ENCODE results near the gene PKD1.

The PKD1 gene

DNA sequence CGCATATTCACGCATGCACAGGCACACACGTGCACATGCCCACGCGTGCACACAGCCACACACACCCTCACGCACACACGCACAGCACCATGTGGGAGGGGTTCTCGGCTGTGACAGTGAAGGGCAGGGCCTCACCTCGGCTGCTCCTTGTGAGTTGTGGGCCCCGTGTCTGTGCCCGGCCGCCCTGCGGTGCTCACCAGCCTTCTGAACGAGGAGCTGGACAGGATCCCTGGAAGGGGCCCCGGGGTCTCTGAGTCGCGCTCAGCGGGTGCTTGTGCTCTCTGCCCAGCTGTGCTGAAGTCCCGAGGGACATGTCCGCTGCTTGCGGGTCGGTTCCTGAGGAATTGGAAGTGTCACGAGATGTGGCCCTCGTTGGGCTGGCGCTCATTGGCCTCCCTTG is 71.8 kb downstream of the PKD1 start:
- DNase-seq, result no peak
- intact Hi-C loops (cut with DNase I; ENCODE audit: low total_unique reads), result no loop called here
- Histone ChIP-seq H3K4me1 (no peaks in the 10 kb centered on the region), H3K4me3 (no peak overlapping the region), H3K9me3 (no peaks in the 10 kb centered on the region), H3K36me3 (peaks cover 56 to 97% (median 77%) of the 10 kb centered on the region in 3 donors), H3K27me3 (no peaks in the 10 kb centered on the region), H3K27ac (no peak overlapping the region)
- no peak for TF ChIP-seq CTCF (IDR thresholded peaks at IDR 0.05)

- no peaks in the 10 kb centered on the region for H3K27me3 ChIP-seq
- DNase-seq, result no peak
- no peak overlapping the region for H3K27ac ChIP-seq
- no peak for TF ChIP-seq CTCF (IDR thresholded peaks at IDR 0.05)
- no peaks in the 10 kb centered on the region for H3K9me3 ChIP-seq
- H3K36me3 ChIP-seq, result peaks cover 50 to 97% (median 75%) of the 10 kb centered on the region in 3 donors
- no peaks in the 10 kb centered on the region for H3K4me1 ChIP-seq
- intact Hi-C loops (cut with DNase I; ENCODE audit: low total_unique reads), result no loop called here
- no peak overlapping the region for H3K4me3 ChIP-seq
Measured at GRCh38 chr16:2062801-2063200, 72.9 kb downstream of the PKD1 start.

DNA sequence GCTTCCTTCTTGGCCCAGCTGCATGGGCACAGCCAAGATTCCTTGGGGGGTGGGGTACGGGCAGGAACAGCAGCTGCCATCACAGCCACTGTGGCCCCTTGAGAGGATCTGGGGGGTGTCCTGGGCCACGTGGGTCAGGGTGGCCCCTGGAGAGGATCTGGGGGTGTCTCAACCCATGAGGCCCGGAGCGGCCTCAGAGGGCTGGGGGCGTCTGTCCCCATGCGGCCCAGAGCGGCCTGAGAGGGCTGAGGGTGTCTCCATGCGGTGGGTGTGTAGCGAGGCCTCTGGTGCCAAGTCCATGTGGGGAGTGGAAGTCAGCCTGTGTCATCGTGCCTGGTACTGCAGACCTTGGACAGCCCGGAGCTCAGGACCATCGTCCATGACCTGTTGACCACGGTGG is 74.2 kb downstream of the PKD1 start:
- peaks cover 47 to 97% (median 78%) of the 10 kb centered on the region in 3 donors for H3K36me3 ChIP-seq
- no peaks in the 10 kb centered on the region for H3K4me1 ChIP-seq
- DNase-seq, result no peak
- no peaks in the 10 kb centered on the region for H3K9me3 ChIP-seq
- no peak for TF ChIP-seq CTCF (IDR thresholded peaks at IDR 0.05)
- H3K27me3 ChIP-seq, result no peaks in the 10 kb centered on the region
- no peak overlapping the region for H3K4me3 ChIP-seq
- intact Hi-C loops (cut with DNase I; ENCODE audit: low total_unique reads), result no loop called here
- no peak overlapping the region for H3K27ac ChIP-seq

DNA sequence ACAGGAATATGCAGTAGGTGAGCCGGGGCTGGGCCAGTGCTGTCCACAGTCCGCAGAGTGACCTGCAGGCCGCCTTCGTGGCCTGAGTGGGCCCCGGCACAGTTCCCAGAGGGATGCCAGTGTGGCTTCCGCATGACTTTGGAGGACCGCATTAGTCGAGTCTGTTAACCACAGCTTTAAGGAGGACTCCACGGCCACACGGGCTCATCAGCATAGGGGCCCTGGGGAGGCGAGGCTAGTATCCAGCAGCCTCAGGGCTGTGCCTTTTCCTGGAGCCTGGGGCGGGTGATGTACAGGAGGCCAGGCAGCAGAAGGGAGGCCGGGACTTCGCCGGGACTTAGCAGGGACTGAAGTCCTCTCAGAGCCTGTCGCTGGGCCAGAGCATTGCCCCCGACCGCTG is 74.7 kb downstream of the PKD1 start:
- H3K4me3 ChIP-seq, result no peak overlapping the region
- TF ChIP-seq CTCF (IDR thresholded peaks at IDR 0.05), result no peak
- no peak for DNase-seq
- no peaks in the 10 kb centered on the region for H3K4me1 ChIP-seq
- H3K36me3 ChIP-seq, result peaks cover 42 to 97% (median 79%) of the 10 kb centered on the region in 3 donors
- no peak overlapping the region for H3K27ac ChIP-seq
- H3K27me3 ChIP-seq, result no peaks in the 10 kb centered on the region
- intact Hi-C loops (cut with DNase I; ENCODE audit: low total_unique reads), result no loop called here
- H3K9me3 ChIP-seq, result no peaks in the 10 kb centered on the region

DNA sequence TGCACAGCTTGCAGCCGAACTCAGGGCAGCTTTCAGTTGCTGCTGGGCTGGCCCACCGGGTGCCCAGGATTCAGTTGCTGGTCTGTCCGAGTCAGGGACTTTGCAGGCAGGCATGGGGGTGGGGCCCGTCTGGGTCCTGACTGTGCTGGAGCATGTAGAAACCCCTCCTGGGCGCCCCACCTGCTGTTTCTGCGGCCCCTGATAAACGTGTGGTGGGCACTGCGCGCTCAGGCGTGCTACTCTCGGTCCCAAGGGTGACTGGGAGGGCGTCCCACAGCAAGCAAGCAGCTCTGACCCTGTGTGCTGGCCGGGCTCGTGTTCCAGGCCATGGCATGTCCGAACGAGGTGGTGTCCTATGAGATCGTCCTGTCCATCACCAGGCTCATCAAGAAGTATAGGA is 75.4 kb downstream of the PKD1 start:
- no peaks in the 10 kb centered on the region for H3K9me3 ChIP-seq
- no peak for DNase-seq
- H3K36me3 ChIP-seq, result peaks cover 36 to 97% (median 75%) of the 10 kb centered on the region in 3 donors
- H3K27ac ChIP-seq, result no peak overlapping the region
- intact Hi-C loops (cut with DNase I; ENCODE audit: low total_unique reads), result no loop called here
- H3K27me3 ChIP-seq, result no peaks in the 10 kb centered on the region
- TF ChIP-seq CTCF (IDR thresholded peaks at IDR 0.05), result no peak
- no peaks in the 10 kb centered on the region for H3K4me1 ChIP-seq
- H3K4me3 ChIP-seq, result no peak overlapping the region

- Histone ChIP-seq H3K9me3 (no peaks in the 10 kb centered on the region), H3K36me3 (peaks cover 40 to 97% (median 79%) of the 10 kb centered on the region in 3 donors), H3K4me1 (no peaks in the 10 kb centered on the region), H3K27me3 (no peaks in the 10 kb centered on the region), H3K27ac (no peak overlapping the region), H3K4me3 (no peak overlapping the region)
- no peak for DNase-seq
- TF ChIP-seq CTCF (IDR thresholded peaks at IDR 0.05), result no peak
- intact Hi-C loops (cut with DNase I; ENCODE audit: low total_unique reads), result no loop called here
Measured at GRCh38 chr16:2058872-2059271, 76.8 kb downstream of the PKD1 start.
